ENCODE data around the gene CTSO.
"Not testable (repeated sequence)": the region's sequence is repeated elsewhere in the genome, so short reads cannot be mapped to it uniquely, and the experiment has no call there.

Gene CTSO

GRCh38 chr4:155956461-155956860 lies 2.8 kb upstream of the CTSO start:
- no peak for FAIRE-seq
- DNase-seq (ENCODE audit: extremely low spot score, insufficient read length, low read depth): no peak

- DNase-seq (ENCODE audit: extremely low spot score, insufficient read length, low read depth): no peak
- no peak for FAIRE-seq
Measured at GRCh38 chr4:155954939-155955338, 1.3 kb upstream of the CTSO start.

- peak; percentile 64 for FAIRE-seq
- no peak for DNase-seq (ENCODE audit: extremely low spot score, insufficient read length, low read depth)
Measured at GRCh38 chr4:155954118-155954685, 536 bp upstream of the CTSO start.

GRCh38 chr4:155952501-155952901 lies 1.2 kb downstream of the CTSO start:
- no peak for FAIRE-seq
- no peak for DNase-seq (ENCODE audit: extremely low spot score, insufficient read length, low read depth)

- FAIRE-seq (no peak), DNase-seq (ENCODE audit: extremely low spot score, insufficient read length, low read depth) (no peak)
Measured at GRCh38 chr4:155950461-155950860, 3.2 kb downstream of the CTSO start.

GRCh38 chr4:155948541-155948940 lies 5.1 kb downstream of the CTSO start:
- FAIRE-seq (no peak), DNase-seq (ENCODE audit: extremely low spot score, insufficient read length, low read depth) (no peak)

- no peak for DNase-seq (ENCODE audit: extremely low spot score, insufficient read length, low read depth)
Measured at GRCh38 chr4:155946486-155946885, 7.2 kb downstream of the CTSO start.

GRCh38 chr4:155944516-155944915 lies 9.2 kb downstream of the CTSO start:
- FAIRE-seq (no peak), DNase-seq (ENCODE audit: extremely low spot score, insufficient read length, low read depth) (no peak)

More at GRCh38 chr4:155946486-155946885, 7.2 kb downstream of the CTSO start:
- FAIRE-seq: no peak

GRCh38 chr4:155943605-155944291 lies 9.9 kb downstream of the CTSO start:
- DNase-seq (ENCODE audit: extremely low spot score, insufficient read length, low read depth) (no peak), FAIRE-seq (no peak)

GRCh38 chr4:155941820-155942219 lies 11.8 kb downstream of the CTSO start:
- DNase-seq (ENCODE audit: extremely low spot score, insufficient read length, low read depth) (no peak), FAIRE-seq (no peak)

- DNase-seq (ENCODE audit: extremely low spot score, insufficient read length, low read depth) (no peak), FAIRE-seq (no peak)
Measured at GRCh38 chr4:155941085-155941790, 12.4 kb downstream of the CTSO start.

GRCh38 chr4:155935389-155935986 lies 18.2 kb downstream of the CTSO start:
- DNase-seq (ENCODE audit: extremely low spot score, insufficient read length, low read depth) (no peak), FAIRE-seq (no peak)

GRCh38 chr4:155934634-155935033 lies 19.0 kb downstream of the CTSO start:
- not testable (repeated sequence) for FAIRE-seq; DNase-seq (ENCODE audit: extremely low spot score, insufficient read length, low read depth)

- no peak for FAIRE-seq
Measured at GRCh38 chr4:155931634-155932033, 22.0 kb downstream of the CTSO start.

GRCh38 chr4:155930330-155930729 lies 23.3 kb downstream of the CTSO start:
- no peak for FAIRE-seq
- DNase-seq (ENCODE audit: extremely low spot score, insufficient read length, low read depth): no peak

More at GRCh38 chr4:155931634-155932033, 22.0 kb downstream of the CTSO start:
- no peak for DNase-seq (ENCODE audit: extremely low spot score, insufficient read length, low read depth)

- DNase-seq (ENCODE audit: extremely low spot score, insufficient read length, low read depth) (no peak), FAIRE-seq (no peak)
Measured at GRCh38 chr4:155929833-155930232, 23.8 kb downstream of the CTSO start.

- FAIRE-seq (no peak), DNase-seq (ENCODE audit: extremely low spot score, insufficient read length, low read depth) (no peak)
Measured at GRCh38 chr4:155924637-155925036, 29.0 kb downstream of the CTSO start.

GRCh38 chr4:155921597-155921996 lies 32.1 kb downstream of the CTSO start:
- FAIRE-seq: no peak
- no peak for DNase-seq (ENCODE audit: extremely low spot score, insufficient read length, low read depth)

GRCh38 chr4:155914782-155915181 lies 38.9 kb downstream of the CTSO start:
- DNase-seq (ENCODE audit: extremely low spot score, insufficient read length, low read depth): no peak
- no peak for FAIRE-seq

GRCh38 chr4:155911905-155912304 lies 41.8 kb downstream of the CTSO start:
- no peak for FAIRE-seq
- DNase-seq (ENCODE audit: extremely low spot score, insufficient read length, low read depth): no peak

Measured in GM18507 (cell line).